Breast epithelium (tissue), 3 donors: ENCODE results near the gene HLA-DPA1.

Experiments used
- POLR2A ChIP-seq: fragments of 450-650 bp; IDR thresholded peaks from one replicate; pipeline ENCODE4 v1.6.1; 2016; ENCODE audit warnings: antibody characterized with exemption, mild to moderate bottlenecking, moderate library complexity
- TF ChIP-seq, protein P1 (sequence below), 3 donors: fragments of 450-650 bp; IDR thresholded peaks; one replicate each; pipeline ENCODE4 v1.5.1; 2016 to 2017; ENCODE audit warnings: antibody characterized with exemption in 3 of 3, mild to moderate bottlenecking in 3 of 3, moderate library complexity in 3 of 3

- TF ChIP-seq, protein P1, sequence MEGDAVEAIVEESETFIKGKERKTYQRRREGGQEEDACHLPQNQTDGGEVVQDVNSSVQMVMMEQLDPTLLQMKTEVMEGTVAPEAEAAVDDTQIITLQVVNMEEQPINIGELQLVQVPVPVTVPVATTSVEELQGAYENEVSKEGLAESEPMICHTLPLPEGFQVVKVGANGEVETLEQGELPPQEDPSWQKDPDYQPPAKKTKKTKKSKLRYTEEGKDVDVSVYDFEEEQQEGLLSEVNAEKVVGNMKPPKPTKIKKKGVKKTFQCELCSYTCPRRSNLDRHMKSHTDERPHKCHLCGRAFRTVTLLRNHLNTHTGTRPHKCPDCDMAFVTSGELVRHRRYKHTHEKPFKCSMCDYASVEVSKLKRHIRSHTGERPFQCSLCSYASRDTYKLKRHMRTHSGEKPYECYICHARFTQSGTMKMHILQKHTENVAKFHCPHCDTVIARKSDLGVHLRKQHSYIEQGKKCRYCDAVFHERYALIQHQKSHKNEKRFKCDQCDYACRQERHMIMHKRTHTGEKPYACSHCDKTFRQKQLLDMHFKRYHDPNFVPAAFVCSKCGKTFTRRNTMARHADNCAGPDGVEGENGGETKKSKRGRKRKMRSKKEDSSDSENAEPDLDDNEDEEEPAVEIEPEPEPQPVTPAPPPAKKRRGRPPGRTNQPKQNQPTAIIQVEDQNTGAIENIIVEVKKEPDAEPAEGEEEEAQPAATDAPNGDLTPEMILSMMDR (IDR thresholded peaks at IDR 0.05) = no peak
- TF ChIP-seq POLR2A = no peak
These were observed 49.7 kb upstream of the HLA-DPA1 start for GRCh38 chr6:33123181-33123580.
